MCF 10A (cell line): ENCODE data around the gene CASP10. TPM values are rescaled to one million over a fixed set of nuclear protein-coding genes. Genes with fewer than 3 reads are reported as not detected.

Experiments
- BruUV-seq: library from RNA; stranded (reverse); fragments of 400-500 nt; replicated peaks from 2 replicates; lab custom pipeline; 2021; lab: Mats Ljungman, UMichigan
- CTCF ChIA-PET: fragments of 300-600 bp; sonication (Branson Sonifier 250); formaldehyde crosslinking; extraction: SDS; loops from one replicate; lab custom pipeline; 2021; ENCODE audit warnings: antibody characterized with exemption, inconsistent platforms; lab: Yijun Ruan, JAX
- POLR2A ChIA-PET: fragments of 300-600, 350-650 bp; sonication (Branson Sonifier 250); formaldehyde crosslinking; extraction: SDS; loops from one replicate; lab custom pipeline; 2020; ENCODE audit warnings: antibody characterized with exemption, inconsistent platforms; lab: Yijun Ruan, JAX
- DNase-seq: peaks from one replicate; pipeline ENCODE4 v3.0.0-alpha.2; 2018; ENCODE audit not compliant: unreplicated experiment
- H3K27ac Mint-ChIP-seq: one replicate; pipeline ENCODE4 v1.8.0; 2022; ENCODE audit warnings: mild to moderate bottlenecking, low read depth, mixed read lengths; ENCODE audit not compliant: unreplicated experiment
- H3K27me3 Mint-ChIP-seq: one replicate; pipeline ENCODE4 v1.8.0; 2022; ENCODE audit warnings: mixed read lengths; ENCODE audit not compliant: insufficient read depth, unreplicated experiment
- H3K36me3 Mint-ChIP-seq: one replicate; pipeline ENCODE4 v1.8.0; 2022; ENCODE audit warnings: mild to moderate bottlenecking, moderate library complexity, mixed read lengths; ENCODE audit not compliant: insufficient read depth, unreplicated experiment
- H3K4me1 Mint-ChIP-seq: one replicate; pipeline ENCODE4 v1.8.0; 2022; ENCODE audit warnings: mixed read lengths; ENCODE audit not compliant: insufficient read depth, unreplicated experiment
- H3K4me3 Mint-ChIP-seq: one replicate; pipeline ENCODE4 v1.8.0; 2022; ENCODE audit warnings: mild to moderate bottlenecking, moderate library complexity, mixed read lengths; ENCODE audit not compliant: unreplicated experiment
- H3K9me3 Mint-ChIP-seq: one replicate; pipeline ENCODE4 v1.8.0; 2022; ENCODE audit warnings: mixed read lengths; ENCODE audit not compliant: unreplicated experiment
- CTCF ChIP-seq: fragments of 200-600 bp; IDR thresholded peaks from one replicate; pipeline ENCODE4 v1.8.0; 2022; ENCODE audit warnings: antibody characterized with exemption, mild to moderate bottlenecking; ENCODE audit not compliant: unreplicated experiment
- intact Hi-C: fragments of 100-400 bp; cut with micrococcal nuclease; formaldehyde crosslinking; loops from 2 replicates; pipeline ENCODE4 v1.14.1; 2022
- total RNA-seq: library from RNA; stranded (reverse); gene quantifications from 2 replicates; pipeline ENCODE4 v1.2.3, GENCODE V29; 2022

Gene CASP10
- total RNA-seq, 1 experiment from 2014 or later: 0.19 TPM

DNA sequence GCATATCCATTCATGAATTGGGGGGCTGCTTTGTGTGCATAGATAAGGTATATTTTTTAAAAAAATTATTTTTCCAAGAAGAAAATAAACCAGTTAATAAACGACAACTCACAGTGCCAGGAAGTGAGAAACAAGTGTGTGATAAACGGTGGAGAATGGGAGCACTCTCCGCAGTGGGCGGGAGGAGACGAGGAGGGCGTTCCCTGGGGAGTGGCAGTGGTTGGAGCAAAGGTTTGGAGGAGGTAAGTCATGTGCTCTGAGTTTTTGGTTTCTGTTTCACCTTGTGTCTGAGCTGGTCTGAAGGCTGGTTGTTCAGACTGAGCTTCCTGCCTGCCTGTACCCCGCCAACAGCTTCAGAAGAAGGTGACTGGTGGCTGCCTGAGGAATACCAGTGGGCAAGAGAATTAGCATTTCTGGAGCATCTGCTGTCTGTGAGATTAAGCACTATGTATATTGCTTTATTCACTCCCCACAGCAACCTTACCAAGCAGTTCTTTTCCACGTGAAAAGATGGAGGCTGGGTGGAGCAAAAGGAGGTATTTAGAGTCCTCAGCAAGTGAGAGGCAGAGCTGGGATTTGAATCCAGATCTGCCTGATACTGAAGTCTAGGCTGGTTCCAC is 50.4 kb downstream of the CASP10 start:
- no peaks in the 10 kb centered on the region for H3K9me3 Mint-ChIP-seq
- no TSS peak for BruUV-seq
- H3K27me3 Mint-ChIP-seq: no peaks in the 10 kb centered on the region
- no peak for TF ChIP-seq CTCF
- peak overlapping the region; percentile 79 for H3K27ac Mint-ChIP-seq
- H3K4me3 Mint-ChIP-seq: peak overlapping the region; percentile 94
- H3K36me3 Mint-ChIP-seq: peaks cover 22% of the 10 kb centered on the region
- CTCF ChIA-PET: interaction anchor here (0.6 to 3.2 kb wide), 29 partner anchors 12 to 946 kb away, joined by 3 to 56 read pairs (median 7); partner anchors contain the start of genes CASP10, CASP8, CFLAR and ORC2
- intact Hi-C loops: loop anchor here (1.0 to 10.0 kb wide), 7 partner anchors 117 to 561 kb away; partner anchors contain the start of genes CFLAR, HYCC2, ORC2 and STRADB
- peaks cover 26% of the 10 kb centered on the region for H3K4me1 Mint-ChIP-seq
- peak; percentile 94 for DNase-seq
- POLR2A ChIA-PET: interaction anchor here (0.7 to 3.5 kb wide), 29 partner anchors 10 to 1116 kb away, joined by 3 to 82 read pairs (median 6); partner anchors contain the start of genes ALS2, CASP10, CASP8 and CFLAR

GRCh38 chr2:201233812-201234662 is 51.1 kb downstream of the CASP10 start:
- Mint-ChIP-seq H3K4me3 (peak overlapping the region; percentile 94), H3K9me3 (no peaks in the 10 kb centered on the region), H3K4me1 (peaks cover 26% of the 10 kb centered on the region), H3K36me3 (peaks cover 22% of the 10 kb centered on the region), H3K27ac (peak overlapping the region; percentile 79), H3K27me3 (no peaks in the 10 kb centered on the region)
- ChIA-PET CTCF (interaction anchor here (0.6 to 3.2 kb wide), 16 partner anchors 13 to 570 kb away, joined by 3 to 56 read pairs (median 6); partner anchors contain the start of genes CASP10 and ORC2), POLR2A (interaction anchor here (0.6 to 3.5 kb wide), 28 partner anchors 9 to 558 kb away, joined by 3 to 82 read pairs (median 6); partner anchors contain the start of genes ALS2, CASP10, CASP8 and CFLAR)
- BruUV-seq: TSS peak; percentile 69
- intact Hi-C loops: loop anchor here (1.0 to 10.0 kb wide), 7 partner anchors 117 to 561 kb away; partner anchors contain the start of genes CFLAR, HYCC2, ORC2 and STRADB
- DNase-seq: no peak
- no peak for TF ChIP-seq CTCF

DNA sequence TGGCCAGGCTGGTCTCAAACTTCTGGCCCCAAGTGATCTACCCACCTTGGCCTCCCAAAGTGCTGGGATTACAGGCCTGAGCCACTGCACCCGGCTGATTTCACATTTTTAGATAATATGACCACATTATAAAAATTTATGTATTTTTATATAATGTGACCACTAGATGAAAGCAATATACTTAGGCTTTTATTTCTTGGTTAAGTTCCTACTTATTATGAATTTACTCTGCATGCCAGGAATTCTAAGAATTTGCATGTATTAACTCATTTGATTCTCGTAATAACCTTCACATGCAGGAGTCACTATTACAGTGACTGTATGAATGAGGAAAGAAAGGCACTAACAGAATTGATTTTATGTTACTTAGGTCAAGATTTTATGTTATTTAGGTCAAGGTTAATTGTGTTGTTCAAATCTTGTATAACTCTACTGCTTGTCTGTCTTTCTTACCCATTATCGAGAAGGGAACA is 51.8 kb downstream of the CASP10 start:
- BruUV-seq: no TSS peak
- Mint-ChIP-seq H3K36me3 (peaks cover 25% of the 10 kb centered on the region), H3K27ac (peak overlapping the region; percentile 16), H3K27me3 (no peaks in the 10 kb centered on the region), H3K4me1 (peaks cover 26% of the 10 kb centered on the region), H3K4me3 (peak overlapping the region; percentile 94), H3K9me3 (no peaks in the 10 kb centered on the region)
- no peak for DNase-seq
- intact Hi-C loops: loop anchor here (5.0 to 10.0 kb wide), 3 partner anchors 272 to 560 kb away; partner anchors contain the start of gene ORC2
- no peak for TF ChIP-seq CTCF
- CTCF ChIA-PET: interaction anchor here (0.5 to 3.2 kb wide), 9 partner anchors 14 to 605 kb away, joined by 3 to 56 read pairs (median 4); no protein-coding TSS in a partner anchor
- POLR2A ChIA-PET: interaction anchor here (0.5 to 3.5 kb wide), 15 partner anchors 15 to 558 kb away, joined by 3 to 82 read pairs (median 4); partner anchors contain the start of genes CASP8, CFLAR, HYCC2 and NDUFB3
